Panc1 (cell line): ENCODE results near the gene PLD1.

ENCODE experiments used
- POLR2AphosphoS5 ChIP-seq: IDR thresholded peaks from 2 replicates; pipeline ENCODE4 v1.6.1; 2012; ENCODE audit warnings: mild to moderate bottlenecking, low read depth, low read length, moderate library complexity
- TCF7L2 ChIP-seq: IDR thresholded peaks from 2 replicates; pipeline ENCODE4 v1.6.1; 2011; ENCODE audit warnings: mild to moderate bottlenecking, low read depth, low read length, inconsistent platforms
- TF ChIP-seq, protein P1 (sequence below): fragments of 450-650 bp; IDR thresholded peaks from 2 replicates; pipeline ENCODE4 v1.5.1; 2017; ENCODE audit warnings: mild to moderate bottlenecking
- TF ChIP-seq, protein P2 (sequence below), 2 experiments: IDR thresholded peaks; 2 replicates each; pipeline ENCODE4 v1.6.1; 2011 to 2012; ENCODE audit warnings: low read depth in 2 of 2, control low read depth in 1 of 2, low read length in 1 of 2, mild to moderate bottlenecking in 1 of 2, moderate library complexity in 1 of 2; ENCODE audit not compliant: insufficient read depth in 1 of 2

DNA sequence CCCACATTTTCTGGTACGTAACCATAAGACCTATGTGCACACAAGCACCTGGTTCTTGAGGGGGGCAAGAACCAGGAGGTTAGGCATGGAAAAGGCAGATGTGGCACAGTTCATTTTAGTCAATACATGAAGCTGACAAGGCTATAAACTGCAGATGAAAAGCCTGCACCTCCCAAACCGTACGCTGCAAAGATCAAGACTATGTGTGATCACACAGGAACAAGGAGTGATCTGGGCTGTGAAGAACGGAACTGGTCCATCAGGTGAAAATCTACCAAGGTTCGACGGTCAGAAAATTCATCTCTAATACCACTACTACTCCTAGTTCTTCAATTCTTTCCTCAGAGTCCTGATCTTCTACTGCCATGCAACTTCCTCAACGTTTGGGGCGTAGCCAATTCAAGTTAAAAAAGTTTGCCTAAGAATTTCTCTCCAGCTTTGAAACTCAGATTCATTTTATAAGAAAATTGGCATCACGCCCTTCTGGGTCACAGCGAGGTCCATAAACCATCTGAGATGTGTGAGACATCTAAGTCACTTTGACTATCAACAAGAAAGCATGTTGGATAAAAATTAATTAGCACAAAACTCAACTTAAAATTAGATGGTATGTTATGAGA is 41.9 kb downstream of the PLD1 start:
- TF ChIP-seq, protein P1, sequence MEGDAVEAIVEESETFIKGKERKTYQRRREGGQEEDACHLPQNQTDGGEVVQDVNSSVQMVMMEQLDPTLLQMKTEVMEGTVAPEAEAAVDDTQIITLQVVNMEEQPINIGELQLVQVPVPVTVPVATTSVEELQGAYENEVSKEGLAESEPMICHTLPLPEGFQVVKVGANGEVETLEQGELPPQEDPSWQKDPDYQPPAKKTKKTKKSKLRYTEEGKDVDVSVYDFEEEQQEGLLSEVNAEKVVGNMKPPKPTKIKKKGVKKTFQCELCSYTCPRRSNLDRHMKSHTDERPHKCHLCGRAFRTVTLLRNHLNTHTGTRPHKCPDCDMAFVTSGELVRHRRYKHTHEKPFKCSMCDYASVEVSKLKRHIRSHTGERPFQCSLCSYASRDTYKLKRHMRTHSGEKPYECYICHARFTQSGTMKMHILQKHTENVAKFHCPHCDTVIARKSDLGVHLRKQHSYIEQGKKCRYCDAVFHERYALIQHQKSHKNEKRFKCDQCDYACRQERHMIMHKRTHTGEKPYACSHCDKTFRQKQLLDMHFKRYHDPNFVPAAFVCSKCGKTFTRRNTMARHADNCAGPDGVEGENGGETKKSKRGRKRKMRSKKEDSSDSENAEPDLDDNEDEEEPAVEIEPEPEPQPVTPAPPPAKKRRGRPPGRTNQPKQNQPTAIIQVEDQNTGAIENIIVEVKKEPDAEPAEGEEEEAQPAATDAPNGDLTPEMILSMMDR = no peak
- TF ChIP-seq, protein P2, sequence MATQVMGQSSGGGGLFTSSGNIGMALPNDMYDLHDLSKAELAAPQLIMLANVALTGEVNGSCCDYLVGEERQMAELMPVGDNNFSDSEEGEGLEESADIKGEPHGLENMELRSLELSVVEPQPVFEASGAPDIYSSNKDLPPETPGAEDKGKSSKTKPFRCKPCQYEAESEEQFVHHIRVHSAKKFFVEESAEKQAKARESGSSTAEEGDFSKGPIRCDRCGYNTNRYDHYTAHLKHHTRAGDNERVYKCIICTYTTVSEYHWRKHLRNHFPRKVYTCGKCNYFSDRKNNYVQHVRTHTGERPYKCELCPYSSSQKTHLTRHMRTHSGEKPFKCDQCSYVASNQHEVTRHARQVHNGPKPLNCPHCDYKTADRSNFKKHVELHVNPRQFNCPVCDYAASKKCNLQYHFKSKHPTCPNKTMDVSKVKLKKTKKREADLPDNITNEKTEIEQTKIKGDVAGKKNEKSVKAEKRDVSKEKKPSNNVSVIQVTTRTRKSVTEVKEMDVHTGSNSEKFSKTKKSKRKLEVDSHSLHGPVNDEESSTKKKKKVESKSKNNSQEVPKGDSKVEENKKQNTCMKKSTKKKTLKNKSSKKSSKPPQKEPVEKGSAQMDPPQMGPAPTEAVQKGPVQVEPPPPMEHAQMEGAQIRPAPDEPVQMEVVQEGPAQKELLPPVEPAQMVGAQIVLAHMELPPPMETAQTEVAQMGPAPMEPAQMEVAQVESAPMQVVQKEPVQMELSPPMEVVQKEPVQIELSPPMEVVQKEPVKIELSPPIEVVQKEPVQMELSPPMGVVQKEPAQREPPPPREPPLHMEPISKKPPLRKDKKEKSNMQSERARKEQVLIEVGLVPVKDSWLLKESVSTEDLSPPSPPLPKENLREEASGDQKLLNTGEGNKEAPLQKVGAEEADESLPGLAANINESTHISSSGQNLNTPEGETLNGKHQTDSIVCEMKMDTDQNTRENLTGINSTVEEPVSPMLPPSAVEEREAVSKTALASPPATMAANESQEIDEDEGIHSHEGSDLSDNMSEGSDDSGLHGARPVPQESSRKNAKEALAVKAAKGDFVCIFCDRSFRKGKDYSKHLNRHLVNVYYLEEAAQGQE (IDR thresholded peaks at IDR 0.05; ENCODE audit: insufficient read depth in 1 of 2, low read depth in 2 of 2, low read length in 1 of 2) = no peak
- TF ChIP-seq POLR2AphosphoS5 (no peak), TCF7L2 (no peak)
